Stimulated activated CD4-positive, alpha-beta T cell treated with anti-CD3 and anti-CD28 coated beads, Interleukin-4, amount 100 ng/mL, for 48 hours (primary cell): ENCODE results near the gene ZNF185.

Experiments
- DNase-seq, 2 donors: peaks; one replicate each; pipeline ENCODE4 v3.0.0-alpha.2; 2020; ENCODE audit warnings: low read depth in 2 of 2

Gene ZNF185

DNA sequence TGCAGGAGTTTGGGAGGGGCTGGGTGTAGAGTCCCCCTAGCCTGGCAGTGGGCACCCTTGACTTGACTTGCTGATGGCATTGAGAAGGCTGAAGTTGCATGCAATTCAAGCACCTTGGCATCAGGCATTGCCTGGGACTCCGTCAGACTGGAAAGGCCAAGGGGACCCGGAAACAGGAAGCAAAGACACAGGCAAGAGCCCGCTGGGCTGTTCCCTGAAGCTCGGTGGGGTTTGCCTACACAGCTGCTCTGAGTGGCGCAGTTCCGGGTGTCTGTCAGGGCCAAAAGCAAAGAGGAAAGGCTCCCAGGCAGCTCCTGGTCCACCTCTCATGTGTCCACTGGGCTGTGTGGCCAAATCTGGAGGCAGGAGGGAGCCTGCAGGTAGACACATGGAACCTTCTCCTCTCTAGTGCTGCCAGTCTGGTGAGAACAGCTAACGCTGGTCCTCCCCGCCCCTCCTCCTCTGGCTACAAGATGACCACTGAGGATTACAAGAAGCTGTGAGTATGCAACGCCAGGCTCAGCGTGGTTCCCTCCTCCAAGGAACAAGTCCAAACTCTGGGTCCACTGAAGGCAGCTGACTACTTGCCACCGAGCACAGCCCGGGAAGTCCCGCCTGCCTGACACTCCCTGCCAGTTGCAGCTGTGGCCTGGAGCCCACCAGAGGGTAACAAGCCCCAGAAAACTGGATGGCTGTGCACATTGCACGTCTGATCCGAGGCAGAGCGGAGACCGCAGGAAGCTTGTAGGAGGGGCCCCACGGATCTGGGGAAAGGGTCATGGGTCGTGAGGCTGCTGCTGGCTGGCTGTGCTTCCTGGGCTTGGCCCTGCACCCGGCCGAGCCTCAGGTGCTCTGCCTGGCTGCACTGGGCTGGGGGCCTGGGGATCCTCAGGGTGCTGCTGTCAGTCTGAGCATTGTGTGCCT is 20.1 kb downstream of the ZNF185 start:
- no peak for DNase-seq

GRCh38 chrX:152918707-152919106 is 20.8 kb downstream of the ZNF185 start:
- no peak for DNase-seq

DNA sequence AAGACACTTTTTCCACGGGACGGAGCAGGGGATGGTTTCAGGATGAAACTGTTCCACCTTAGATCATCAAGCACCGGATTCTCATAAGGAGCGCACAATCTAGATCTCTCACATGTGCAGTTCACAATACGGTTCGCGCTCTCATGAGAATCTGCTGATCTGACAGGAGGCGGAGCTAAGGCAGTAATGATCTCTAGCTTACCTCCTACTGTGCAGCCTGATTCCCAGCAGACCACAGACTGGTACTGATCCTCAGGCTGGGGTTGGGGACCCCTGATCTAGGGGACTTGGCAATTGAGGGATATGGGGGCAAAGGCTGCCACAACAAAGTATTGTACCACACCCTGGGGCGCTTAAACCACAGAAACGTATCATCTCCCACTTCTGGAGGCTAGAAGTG is 25.7 kb downstream of the ZNF185 start:
- DNase-seq = no peak

DNA sequence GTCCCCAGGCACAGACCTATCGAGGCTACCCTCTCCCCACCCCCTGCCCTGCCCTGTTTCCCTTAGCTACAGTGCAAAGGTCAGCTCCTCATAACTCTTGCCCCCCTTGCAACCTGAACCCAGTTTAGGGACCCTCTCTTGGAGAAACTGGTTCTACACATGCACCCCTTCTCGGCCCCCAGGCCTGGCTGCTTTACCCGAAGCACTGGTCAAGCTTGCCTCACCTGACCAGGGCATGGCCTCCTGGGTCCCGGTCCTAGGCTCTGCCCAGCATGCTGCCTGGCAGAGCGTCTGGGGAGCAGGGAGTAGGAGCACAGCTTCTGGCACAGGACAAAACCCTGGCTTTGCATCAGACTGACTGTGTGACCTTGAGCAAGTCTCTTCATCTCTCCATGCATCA is 28.0 kb downstream of the ZNF185 start:
- no peak for DNase-seq

GRCh38 chrX:152926279-152926678 is 28.4 kb downstream of the ZNF185 start:
- DNase-seq = peak in 1 of 2 donors; percentile 44

DNA sequence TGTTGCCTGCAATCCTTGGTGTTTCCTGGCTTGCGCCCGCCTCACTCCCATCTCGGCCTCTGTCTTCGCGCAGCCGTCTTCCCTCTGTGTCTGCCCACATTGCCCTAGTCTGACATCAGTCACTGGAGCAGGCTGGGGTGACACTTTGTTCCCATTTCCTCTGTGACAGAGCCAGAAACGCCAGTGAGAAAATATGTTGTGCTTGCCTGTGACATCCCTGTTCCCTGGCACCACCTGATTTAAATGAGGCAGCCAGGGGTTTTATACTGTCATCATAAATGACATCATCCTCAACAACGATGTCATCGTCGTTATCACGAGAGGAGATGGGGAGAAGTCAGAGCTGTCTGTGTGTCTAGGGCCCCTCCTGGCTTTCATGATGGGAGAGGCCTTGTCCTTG is 29.1 kb downstream of the ZNF185 start:
- DNase-seq = no peak

DNA sequence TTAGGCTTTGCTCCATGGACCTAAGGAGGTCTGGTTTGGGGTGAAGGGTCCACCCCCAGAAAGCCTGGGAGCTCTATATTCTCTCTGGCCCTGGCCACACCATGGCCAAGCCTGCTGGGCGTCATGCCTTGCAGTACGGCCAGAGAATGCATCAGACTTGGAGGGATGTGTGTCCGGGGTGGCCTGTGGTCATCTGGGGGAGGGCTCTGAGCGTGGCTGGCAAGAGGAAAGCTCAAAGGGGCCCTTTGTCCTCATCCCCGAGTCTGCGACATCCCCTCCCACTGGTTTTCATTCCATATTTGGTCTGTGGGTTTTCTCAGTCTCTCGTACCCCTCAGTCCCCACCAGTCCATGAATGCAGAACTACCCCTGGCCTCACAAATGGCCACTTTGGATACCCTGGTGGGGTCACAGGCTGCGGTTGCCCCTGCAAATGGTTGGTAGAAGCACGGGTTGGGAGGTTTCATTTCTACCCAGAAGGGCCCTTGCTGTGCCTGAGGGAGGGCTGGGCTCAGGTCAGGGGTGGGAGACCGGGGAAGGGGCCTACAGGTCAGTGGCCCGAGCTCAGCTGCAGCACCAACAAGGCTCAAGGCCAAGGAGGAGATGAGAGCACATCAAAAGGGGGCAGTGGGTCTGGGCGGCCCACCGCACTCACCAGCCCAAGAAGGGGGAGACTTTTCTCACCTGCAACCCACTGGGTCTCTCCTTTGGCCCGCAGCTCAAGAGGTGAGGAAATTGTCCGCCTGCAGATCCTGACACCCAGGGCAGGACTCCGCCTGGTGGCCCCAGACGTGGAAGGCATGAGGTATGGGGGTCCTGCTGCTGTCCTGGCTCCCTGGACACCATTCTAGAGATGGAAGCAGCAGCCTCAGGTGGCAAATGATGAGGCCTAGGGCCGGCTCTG is 30.2 kb downstream of the ZNF185 start:
- no peak for DNase-seq

GRCh38 chrX:152928761-152929400 is 31.0 kb downstream of the ZNF185 start:
- DNase-seq = no peak

- DNase-seq = no peak
Measured at GRCh38 chrX:152929898-152930297, 32.0 kb downstream of the ZNF185 start.

- DNase-seq = no peak
Measured at GRCh38 chrX:152930516-152930915, 32.6 kb downstream of the ZNF185 start.

GRCh38 chrX:152932144-152932543 is 34.3 kb downstream of the ZNF185 start:
- no peak for DNase-seq

DNA sequence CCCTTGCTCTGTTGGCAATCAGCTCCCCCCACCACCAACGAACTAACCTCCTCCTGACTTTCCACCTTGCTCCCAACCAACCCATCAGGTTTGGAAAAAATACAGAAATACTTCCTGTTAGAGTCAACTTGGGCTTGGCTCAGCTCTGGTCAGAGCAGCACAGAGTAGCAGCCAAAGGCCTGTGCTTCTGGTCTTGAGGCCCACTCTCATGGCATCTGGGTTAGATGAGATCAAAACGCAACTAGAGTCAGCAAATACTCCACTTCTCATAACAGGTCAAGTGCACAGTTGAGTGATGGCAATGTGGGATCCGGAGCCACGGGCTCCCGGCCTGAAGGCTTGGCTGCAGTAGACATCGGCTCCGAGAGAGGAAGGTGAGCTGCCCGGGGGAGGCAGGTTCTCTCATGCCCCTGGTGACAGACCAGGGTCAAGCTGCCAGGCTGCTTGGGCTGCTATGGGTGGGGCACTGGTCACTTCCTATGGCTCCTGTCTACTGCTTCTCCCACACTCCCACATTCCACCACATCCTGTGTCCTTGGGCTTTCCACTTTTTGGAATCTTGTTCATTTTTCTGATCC is 34.8 kb downstream of the ZNF185 start:
- DNase-seq = no peak

GRCh38 chrX:152936306-152936705 is 38.4 kb downstream of the ZNF185 start:
- no peak for DNase-seq

DNA sequence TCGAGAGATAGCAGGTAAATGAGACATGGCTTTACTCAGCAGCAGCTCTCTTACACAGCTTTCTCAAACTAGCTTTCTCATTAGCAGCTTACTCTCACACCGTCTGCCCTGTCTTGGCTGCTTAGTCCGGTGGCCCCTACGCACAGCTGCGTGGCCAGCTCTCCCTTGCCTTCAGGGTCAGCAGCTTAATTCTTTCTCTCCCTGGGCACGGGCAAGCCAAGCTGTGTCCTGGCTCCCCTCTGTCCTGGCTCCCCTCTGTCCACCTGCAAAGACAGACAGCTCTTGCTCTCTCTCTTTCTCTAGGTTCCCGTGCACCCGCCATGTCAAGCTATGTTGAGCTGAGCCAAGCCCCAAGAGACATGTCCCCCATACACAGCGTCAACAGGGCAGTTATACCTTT is 39.4 kb downstream of the ZNF185 start:
- DNase-seq = no peak

DNA sequence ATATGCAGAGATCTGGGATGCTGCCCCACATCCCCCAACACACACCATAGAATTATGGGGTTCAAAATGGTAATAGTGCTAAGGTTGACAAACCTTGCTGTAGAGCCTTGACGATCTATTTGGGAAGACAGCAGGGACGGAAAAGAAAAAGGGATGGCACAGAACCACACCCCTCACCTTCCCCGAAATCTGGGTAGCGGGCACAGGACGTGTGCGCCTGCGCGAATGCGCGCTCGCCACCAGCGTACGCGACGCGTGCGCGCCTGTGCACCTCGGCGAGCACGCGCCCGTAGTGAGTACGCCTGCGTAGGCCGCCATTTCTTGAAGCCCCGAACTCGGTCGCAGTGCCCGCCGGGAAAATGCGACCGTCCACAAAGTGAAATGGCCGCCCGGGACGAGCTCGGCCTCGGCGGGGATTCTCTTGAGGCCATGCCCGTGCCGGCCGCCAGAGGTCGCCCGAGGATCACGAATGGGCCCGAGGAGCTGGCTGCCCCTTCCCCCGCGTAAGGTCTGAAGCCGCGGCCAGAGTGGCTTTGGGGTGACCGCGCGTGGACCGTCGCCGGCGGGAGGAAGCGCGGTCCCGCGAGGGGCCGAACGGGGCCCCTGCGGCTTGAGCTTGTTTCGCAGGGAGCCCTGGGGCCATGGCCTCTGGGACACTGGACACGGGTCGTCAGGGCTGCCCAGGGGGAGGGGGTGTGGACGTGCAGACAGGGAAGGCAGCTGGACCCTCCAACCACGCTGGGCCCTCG is 43.6 kb downstream of the ZNF185 start:
- peak; percentile 78 to 82 for DNase-seq

- no peak for DNase-seq
Measured at GRCh38 chrX:152942077-152942442, 44.2 kb downstream of the ZNF185 start.

- DNase-seq = no peak
Measured at GRCh38 chrX:152943826-152944225, 46.0 kb downstream of the ZNF185 start.

DNA sequence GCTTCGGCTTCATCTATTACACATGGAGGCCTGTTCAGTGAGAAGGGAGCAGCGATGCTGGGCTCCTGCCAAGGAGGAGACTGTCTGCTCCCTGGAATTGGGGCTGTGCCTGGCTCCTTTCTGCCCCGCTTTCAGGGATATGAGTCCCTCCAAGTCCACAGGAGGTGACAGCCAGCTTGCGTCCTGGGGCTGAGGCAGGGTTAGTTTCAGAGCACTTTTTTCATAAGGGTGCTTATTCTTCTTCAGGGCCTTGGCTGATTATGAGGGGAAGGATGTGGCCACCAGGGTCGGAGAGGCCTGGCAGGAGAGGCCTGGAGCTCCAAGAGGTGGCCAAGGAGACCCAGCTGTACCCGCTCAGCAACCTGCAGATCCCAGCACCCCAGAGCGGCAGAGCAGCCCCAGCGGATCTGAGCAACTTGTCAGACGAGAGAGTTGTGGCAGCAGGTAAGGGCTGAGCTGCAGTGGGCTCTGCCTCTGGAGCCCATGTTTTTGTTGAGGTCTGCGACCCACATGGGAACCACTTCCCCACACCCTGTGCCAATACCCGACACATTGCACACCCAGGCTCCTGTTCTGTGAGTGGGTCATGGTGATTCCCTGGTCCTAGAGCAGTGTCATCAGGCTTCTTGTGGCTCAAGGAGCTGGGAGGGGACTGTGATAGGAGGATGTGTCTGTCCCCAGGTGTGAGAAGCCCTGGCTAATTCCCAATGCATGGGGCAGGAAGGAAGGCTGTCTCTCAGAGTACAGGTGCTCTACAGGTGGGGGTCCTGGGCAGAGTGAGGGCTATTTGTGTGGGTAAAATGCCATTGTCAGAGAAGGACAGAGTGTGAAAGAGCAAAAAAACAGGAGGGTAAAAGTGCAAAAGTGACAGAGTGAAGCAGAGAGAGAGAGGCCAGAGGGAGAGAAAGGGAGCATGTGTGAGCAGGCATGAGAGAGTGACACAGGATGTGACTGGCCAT is 47.4 kb downstream of the ZNF185 start:
- DNase-seq = no peak

- DNase-seq = no peak
Measured at GRCh38 chrX:152946681-152947080, 48.8 kb downstream of the ZNF185 start.
